HG03432 (cell line): Measurements from ENCODE around the gene LPCAT3.
A peak's percentile ranks its signal among the peaks of the same experiment; 100 is the strongest.

Experiments
- ATAC-seq: cut with Tn5 transposase; IDR thresholded peaks from one replicate; pipeline ENCODE4 v1.9.1; 2021; ENCODE audit warnings: mild to moderate bottlenecking, moderate library complexity; ENCODE audit not compliant: unreplicated experiment

Gene LPCAT3

GRCh38 chr12:6954316-6955107 lies 63.8 kb downstream of the LPCAT3 start:
- no peak for ATAC-seq

DNA sequence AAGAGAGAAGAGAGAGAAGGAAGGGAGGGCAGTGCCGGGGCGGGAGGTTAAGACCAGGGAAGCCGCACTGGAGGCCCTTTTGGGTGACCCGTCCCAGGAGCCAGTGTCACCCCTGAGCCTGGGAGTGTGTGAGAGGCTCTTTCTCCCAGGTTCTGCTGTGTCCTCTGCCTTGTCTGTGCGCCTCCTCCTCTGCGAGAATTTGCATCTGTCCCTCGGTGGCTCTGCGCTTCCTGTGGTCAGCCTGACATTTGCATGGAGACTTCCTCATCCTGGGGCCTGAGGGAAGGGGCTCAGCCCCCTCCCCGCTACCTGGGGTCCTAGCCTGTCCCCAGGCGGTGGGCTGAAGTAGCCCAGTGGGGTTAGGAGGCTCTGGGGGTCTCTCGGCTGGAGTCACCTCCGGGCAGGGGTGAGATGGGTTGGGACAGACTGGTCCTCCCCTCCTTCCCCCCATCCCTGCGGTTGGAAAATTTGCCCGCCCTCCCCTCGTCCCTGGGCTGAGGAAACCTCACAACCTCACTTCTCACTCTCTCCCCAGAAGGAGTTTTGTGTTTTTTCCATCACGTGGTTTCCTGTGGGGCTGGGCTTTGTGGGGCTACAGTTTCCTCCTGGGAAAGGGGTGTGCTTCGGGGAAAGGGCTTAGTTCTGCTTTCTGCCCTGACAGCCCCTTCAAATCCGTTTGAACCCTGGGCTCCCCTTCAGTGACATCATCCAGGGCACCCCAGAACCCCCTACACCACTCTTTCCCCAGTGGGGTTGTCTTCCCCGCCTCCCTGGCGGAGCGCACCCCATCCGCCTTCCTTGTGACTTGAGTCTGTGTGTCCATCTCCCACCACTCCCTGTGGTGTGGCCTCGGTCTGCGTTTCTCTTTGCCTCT lies 64.6 kb downstream of the LPCAT3 start:
- peak; percentile 41 for ATAC-seq

- no peak for ATAC-seq
These were observed 65.3 kb downstream of the LPCAT3 start for GRCh38 chr12:6952863-6953441.

GRCh38 chr12:6952121-6952862 lies 66.0 kb downstream of the LPCAT3 start:
- no peak for ATAC-seq

DNA sequence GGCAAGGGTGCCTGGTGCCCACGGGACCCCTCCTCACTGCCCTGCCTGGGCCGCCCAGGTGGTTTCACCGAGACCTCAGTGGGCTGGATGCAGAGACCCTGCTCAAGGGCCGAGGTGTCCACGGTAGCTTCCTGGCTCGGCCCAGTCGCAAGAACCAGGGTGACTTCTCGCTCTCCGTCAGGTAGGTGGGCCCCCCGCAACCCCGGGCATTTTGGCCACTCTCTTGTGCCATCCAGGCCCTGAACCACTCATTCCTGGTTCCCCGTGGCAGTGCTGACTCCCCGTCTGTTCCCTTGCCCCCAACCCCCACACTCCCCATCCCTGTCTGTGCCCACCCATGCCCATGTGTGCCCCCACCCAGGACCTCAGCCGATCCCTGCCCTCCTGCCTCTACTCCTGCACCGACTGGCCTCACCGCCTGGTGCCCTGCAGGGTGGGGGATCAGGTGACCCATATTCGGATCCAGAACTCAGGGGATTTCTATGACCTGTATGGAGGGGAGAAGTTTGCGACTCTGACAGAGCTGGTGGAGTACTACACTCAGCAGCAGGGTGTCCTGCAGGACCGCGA lies 66.6 kb downstream of the LPCAT3 start:
- ATAC-seq: no peak

DNA sequence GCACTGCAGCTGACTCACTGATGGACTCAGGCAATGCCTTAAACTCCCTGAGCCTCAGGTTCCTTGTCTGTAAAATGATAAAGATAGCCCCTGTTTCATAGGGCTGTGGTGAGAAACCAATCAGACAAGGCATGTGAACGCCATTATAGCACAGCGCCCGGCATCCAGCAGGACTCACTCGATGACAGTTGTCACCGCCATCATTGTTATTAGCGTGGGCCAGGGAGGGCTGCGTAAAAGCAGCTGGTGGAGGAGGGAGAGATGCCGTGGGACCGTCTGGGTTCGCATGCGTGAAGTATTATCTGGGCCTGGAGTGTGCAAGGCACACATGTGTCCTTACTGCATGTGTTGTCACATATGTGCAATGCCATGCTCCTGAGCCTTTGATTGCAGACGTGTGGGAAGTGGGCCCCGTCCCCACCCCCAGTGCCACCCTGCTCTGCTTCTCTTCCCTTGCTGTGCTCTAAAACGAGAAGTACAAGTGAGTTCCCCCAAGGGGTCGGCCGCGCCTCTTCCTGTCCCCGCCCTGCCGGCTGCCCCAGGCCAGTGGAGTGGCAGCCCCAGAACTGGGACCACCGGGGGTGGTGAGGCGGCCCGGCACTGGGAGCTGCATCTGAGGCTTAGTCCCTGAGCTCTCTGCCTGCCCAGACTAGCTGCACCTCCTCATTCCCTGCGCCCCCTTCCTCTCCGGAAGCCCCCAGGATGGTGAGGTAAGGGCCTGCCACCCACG lies 67.3 kb downstream of the LPCAT3 start, which contains the start of gene PTPN6:
PTPN6 (plus strand) TSS at position 546 of the 730 bp plus-strand sequence; CDS start at position 703, 157 bp downstream.
- peak; percentile 20 for ATAC-seq

DNA sequence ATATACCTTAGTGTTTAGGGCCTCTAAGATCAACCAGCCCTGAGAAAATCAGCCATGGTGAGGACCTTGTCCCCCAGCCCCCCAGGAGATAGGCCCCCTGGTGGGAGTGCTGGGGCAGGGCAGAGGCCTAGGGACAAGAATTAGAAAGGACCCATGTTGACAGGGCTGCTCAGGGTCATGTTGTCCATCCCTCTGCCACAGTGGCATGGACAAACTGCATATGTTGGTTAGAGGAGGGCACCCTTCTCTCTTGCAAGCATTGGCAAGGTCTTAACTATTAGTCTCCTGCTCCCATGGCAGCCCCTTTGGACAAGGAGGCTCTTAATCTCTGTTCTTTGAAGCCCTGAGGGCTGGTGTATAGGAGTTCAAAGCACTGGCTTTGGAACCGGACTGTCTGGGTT lies 67.9 kb downstream of the LPCAT3 start:
- ATAC-seq: no peak

DNA sequence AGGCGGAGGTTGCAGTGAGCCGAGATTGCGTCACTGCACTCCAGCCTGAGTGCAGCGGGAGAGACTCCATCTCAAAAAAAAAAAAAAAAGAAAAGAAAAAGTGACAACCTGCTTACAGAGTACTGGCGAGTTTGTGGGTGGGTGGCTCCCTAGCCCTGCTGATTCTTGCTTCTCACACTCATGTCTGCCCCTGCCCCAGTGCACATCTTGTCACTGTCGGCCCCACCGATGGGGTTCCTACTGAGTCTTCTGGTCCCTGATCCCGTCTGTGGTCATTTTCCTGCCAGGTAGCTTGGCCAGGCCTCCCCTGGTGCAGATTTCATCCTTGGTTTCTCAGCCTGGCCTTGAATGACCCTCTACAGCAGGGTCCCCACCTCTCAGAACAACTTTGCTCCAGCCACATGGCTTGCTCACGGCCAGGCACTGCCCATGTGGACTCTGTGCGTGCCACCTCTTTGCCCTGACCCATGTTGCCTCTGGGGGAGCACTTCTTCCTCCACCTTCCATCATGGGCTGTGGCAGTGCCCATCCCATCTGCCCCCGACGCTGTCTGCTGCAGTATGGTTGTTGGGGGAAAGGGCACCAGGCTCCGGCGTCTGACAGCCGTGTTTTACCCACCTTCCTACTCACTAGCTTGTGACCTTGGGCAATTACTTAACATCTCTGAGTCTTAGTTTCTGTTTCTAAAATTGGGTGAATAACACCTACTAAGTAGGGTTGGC lies 69.2 kb downstream of the LPCAT3 start:
- no peak for ATAC-seq

DNA sequence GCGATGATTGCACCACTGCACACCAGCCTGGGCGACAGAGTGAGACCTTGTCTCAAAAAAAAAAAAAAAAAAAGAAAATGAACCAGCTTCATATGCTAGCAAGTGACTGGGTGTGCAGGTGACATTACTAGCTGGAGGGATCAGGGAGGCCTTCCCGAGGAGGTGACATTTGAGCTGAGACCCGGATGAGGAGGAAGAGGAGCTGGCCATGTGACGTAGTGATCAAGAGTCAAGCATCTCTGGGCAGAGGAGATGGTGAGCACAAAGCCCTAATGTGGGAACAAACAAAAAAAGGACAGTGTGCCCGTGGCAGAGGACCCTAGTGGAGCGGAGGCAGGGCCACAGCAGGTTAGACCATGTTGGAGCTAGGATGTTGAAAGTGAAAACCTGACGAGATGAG lies 70.7 kb downstream of the LPCAT3 start:
- no peak for ATAC-seq

GRCh38 chr12:6946920-6947374 lies 71.3 kb downstream of the LPCAT3 start:
- no peak for ATAC-seq

DNA sequence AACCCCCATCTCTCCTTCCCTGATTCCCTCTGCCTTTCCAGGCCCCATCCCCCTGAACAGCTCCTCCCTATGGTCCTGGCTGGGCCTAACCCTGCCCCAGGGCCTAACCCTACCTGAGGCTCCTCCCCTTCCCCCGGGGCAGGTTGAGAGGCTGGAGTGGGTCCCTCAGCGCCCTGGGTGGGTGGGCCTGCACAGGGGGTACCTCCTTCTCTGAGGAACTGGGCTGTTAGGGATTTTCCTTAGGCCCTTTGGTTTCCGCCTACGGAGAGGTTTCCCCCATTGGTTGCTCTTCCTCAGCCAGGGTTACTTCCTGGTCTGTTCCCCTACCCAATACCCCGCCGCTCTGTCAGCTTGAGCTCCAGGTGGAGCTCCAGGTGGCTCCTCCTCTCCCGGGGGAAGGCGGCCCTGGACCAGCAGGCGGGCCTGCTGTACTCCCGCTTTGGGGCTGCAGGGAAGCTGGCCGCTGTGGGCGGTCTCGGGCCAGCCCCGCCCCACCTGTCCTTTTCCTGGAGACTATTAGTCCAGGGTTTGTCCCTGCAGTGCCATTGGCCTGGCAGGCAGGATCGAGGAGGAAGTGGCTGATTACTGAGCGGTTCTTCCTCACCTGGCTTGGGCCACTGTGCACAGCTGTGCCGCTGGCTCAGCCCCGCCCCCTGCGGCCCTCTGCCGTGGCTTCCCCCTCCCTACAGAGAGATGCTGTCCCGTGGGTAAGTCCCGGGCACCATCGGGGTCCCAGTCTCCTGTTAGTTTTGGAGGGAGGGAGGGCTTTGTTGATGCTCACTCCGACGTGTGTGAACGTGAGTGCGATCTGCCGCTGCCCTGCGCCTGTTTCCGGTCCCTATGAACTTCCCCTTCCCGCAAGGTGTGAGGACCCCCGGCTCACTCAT lies 72.0 kb downstream of the LPCAT3 start:
- ATAC-seq: peak; percentile 23

GRCh38 chr12:6945613-6946012 lies 72.7 kb downstream of the LPCAT3 start:
- ATAC-seq: no peak

DNA sequence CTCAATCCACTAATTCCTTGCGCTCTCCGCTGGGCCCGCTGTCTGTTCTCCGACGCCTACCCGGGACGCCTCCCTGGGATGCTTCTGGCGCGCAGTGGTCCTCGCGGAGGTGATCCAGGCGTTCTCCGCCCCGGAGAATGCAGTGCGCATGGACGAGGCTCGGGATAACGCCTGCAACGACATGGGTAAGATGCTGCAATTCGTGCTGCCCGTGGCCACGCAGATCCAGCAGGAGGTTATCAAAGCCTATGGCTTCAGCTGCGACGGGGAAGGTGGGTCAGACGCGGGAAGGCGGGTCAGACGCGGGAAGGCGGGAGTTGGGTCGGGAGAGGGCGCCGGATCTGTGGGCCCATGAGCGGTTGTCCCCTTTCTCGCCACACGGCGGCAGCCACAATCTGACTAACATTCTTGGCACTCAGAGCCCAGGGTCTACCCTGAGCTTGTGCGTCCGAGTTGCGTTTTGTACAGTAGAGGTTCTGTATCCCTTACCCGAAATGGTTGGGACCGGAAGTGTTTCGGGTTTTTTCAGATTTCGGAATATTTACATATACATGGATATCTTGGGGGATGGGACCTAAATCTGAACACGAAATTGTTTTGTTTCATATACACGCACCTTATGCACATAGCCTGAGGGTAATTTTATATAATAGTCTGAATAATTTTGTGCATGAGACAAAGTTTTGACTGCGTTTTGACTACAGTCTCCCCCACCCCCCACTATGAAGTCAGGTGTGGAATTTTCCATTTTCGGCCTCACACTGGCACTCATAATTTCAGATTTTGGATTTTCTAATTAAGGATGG lies 73.7 kb downstream of the LPCAT3 start:
- ATAC-seq: peak; percentile 38

GRCh38 chr12:6943722-6944380 lies 74.4 kb downstream of the LPCAT3 start, which contains the start of the genes C12orf57 and RNU7-1:
TSS of gene C12orf57 (plus strand) at chr12:6944022. CDS start at chr12:6944122, 100 bp downstream.
TSS of gene RNU7-1 (plus strand) at chr12:6943816.
- peak; percentile 37 for ATAC-seq

DNA sequence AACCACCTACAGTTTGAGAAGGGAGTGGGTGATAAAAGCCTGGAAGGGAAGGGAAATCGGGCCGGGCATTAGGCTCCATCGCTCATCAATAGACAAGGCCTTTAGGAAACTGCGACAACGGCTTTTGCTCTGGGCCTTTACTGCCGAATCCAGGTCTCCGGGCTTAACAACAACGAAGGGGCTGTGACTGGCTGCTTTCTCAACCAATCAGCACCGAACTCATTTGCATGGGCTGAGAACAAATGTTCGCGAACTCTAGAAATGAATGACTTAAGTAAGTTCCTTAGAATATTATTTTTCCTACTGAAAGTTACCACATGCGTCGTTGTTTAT lies 74.9 kb downstream of the LPCAT3 start:
- ATAC-seq: peak; percentile 30

- no peak for ATAC-seq
These were observed 76.0 kb downstream of the LPCAT3 start for GRCh38 chr12:6942331-6942665.

GRCh38 chr12:6941782-6942181 lies 76.5 kb downstream of the LPCAT3 start:
- no peak for ATAC-seq
